ENCODE data around the gene ATP6V1G1. TPM values are rescaled to one million over a fixed set of nuclear protein-coding genes. Genes with fewer than 3 reads are reported as not detected.

ATP6V1G1 gene
- total RNA-seq, 4 donors from 2014 or later, result 152 to 214 (median 185) TPM

GRCh38 chr9:114621975-114622609 is 34.5 kb downstream of the ATP6V1G1 start:
- TF ChIP-seq POLR2A (IDR thresholded peaks at IDR 0.05) (no peak), CTCF (IDR thresholded peaks at IDR 0.05) (no peak)
- WGBS, 2 donors, result 63 to 83% methylated on average over 2 of the region's 2 CpGs
- intact Hi-C loops (cut with DNase I; ENCODE audit: low total_unique reads), result no loop called here
- no peak overlapping the region for H3K4me3 ChIP-seq (ENCODE audit: low read depth, poor library complexity, severe bottlenecking)
- no peak for DNase-seq (ENCODE audit: low spot score in 2 of 2)

DNA sequence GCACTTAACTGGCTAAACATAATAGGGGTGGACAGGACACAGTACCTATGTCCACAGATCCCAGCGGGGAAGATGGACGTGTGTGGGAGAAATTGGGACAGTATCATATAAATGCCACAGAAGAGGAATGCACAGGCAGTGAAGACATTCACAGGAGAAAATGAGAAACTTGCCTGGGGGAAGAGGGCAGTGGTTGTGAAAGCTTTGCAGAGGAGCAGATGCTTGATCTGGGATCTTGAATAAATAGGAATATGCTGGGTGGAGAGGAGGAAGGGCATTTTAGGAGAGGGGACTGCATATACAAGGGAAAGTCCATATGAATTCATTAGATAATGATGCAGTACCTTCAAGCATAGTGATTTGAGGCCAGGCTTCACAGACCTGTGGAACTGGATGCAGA is 37.1 kb downstream of the ATP6V1G1 start:
- intact Hi-C loops (cut with DNase I; ENCODE audit: low total_unique reads), result no loop called here
- 87 to 92% methylated on average over 2 of the region's 2 CpGs for WGBS, 2 donors
- DNase-seq (ENCODE audit: low spot score in 2 of 2), result no peak
- TF ChIP-seq CTCF (IDR thresholded peaks at IDR 0.05), result no peak
- TF ChIP-seq POLR2A (IDR thresholded peaks at IDR 0.05), result no peak
- no peak overlapping the region for H3K4me3 ChIP-seq (ENCODE audit: low read depth, poor library complexity, severe bottlenecking)

DNA sequence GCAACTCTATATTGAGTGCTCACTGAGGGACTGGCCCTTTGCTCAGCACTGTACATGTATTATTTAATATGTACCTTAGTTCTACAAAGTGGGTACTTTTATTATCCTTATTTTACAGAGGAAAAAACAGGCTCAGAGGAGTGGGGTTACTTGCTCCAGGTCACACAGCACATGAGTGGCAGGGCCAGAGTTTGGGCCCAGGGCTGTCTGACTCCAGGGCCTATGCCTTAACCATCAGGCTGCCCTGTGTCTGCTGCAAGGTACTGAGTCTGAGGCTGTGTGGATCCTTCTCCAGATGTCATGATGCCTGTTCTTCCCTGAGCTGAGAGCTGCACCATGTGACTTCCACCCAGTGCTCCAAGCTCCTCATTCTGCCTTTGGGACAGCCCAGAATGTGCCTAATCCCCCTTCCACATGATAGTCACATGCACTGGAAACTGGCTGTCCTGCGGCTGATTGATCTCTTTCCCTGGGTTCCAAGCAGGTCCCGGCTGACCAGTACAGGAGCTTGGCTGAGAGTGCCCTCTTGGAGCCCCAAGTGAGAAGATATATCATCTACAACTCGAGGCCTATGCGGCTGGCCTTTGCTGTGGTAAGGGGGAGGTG is 38.9 kb downstream of the ATP6V1G1 start:
- TF ChIP-seq POLR2A (IDR thresholded peaks at IDR 0.05) (no peak), CTCF (IDR thresholded peaks at IDR 0.05) (no peak)
- DNase-seq (ENCODE audit: low spot score in 2 of 2), result no peak
- H3K4me3 ChIP-seq (ENCODE audit: low read depth, poor library complexity, severe bottlenecking), result no peak overlapping the region
- 83 to 87% methylated on average over 4 of the region's 4 CpGs for WGBS, 2 donors
- intact Hi-C loops (cut with DNase I; ENCODE audit: low total_unique reads), result no loop called here

DNA sequence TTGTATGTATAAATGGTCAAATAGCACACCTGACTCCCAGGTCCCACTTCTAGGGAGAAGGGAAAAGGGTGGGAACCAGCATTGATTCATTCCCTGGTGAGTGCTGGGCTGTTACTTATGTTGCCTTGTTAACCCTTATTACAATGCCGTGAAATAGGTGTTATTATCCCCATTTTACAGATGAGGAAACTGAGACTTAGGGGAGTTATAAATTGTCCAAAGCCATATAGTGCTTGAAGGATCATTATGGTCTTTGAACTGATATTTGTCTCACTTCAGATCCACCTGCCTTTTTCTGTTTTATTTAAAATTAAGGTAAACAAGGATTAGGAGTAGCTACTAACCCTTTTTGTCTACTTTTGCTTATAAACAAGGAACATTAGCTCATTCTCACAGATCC is 40.0 kb downstream of the ATP6V1G1 start:
- TF ChIP-seq POLR2A (IDR thresholded peaks at IDR 0.05) (no peak), CTCF (IDR thresholded peaks at IDR 0.05) (no peak)
- DNase-seq (ENCODE audit: low spot score in 2 of 2), result no peak
- WGBS, 2 donors, result 88 to 97% methylated on average over 1 of the region's 1 CpG
- intact Hi-C loops (cut with DNase I; ENCODE audit: low total_unique reads), result no loop called here
- no peak overlapping the region for H3K4me3 ChIP-seq (ENCODE audit: low read depth, poor library complexity, severe bottlenecking)

- no peak overlapping the region for H3K4me3 ChIP-seq (ENCODE audit: low read depth, poor library complexity, severe bottlenecking)
- intact Hi-C loops (cut with DNase I; ENCODE audit: low total_unique reads), result no loop called here
- TF ChIP-seq POLR2A (IDR thresholded peaks at IDR 0.05) (no peak), CTCF (IDR thresholded peaks at IDR 0.05) (no peak)
- no peak for DNase-seq (ENCODE audit: low spot score in 2 of 2)
- 83 to 84% methylated on average over 7 of the region's 7 CpGs for WGBS, 2 donors
Observed at GRCh38 chr9:114629563-114630090, 42.1 kb downstream of the ATP6V1G1 start.

Data from lower leg skin (tissue), 4 donors.